Erythroblast (primary cell): Measurements from ENCODE around the gene EFHC1.

Experiments used
- GATA1 ChIP-seq: IDR thresholded peaks from 2 replicates; pipeline ENCODE4 v1.6.1; 2011; ENCODE audit warnings: low read depth, mild to moderate bottlenecking, control low read depth, low read length, moderate library complexity
- POLR2A ChIP-seq: IDR thresholded peaks from 2 replicates; pipeline ENCODE4 v1.6.1; 2011; ENCODE audit warnings: mild to moderate bottlenecking, low read length

DNA sequence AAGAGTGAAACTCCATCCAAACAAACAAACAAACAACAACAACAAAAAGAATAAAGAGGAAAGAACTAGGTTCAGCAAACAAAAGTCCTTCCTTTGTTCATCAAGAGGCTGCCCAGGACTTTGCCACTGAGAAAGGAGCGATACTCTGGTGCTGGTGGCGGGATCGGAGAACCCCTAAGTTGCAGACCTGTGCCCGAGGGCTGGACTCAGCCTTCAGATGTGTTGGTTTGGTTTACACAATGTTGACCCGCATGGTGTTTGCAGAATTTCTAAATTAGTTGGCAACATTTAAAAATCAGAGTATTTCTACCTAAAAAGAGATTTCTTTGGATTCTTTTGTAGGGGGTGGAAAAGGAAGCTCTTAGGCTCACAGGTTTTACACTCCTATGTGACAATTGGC, 114.2 kb downstream of the EFHC1 start:
- TF ChIP-seq POLR2A (no peak), GATA1 (no peak)
